ENCODE data around the gene DPP10.
"Not testable (repeated sequence)": the region's sequence is repeated elsewhere in the genome, so short reads cannot be mapped to it uniquely, and the experiment has no call there.

Gene DPP10

GRCh38 chr2:115314119-115314518, 871.7 kb downstream of the DPP10 start:
- no peak for DNase-seq

GRCh38 chr2:115327061-115327460, 884.6 kb downstream of the DPP10 start:
- no peak for DNase-seq

DNA sequence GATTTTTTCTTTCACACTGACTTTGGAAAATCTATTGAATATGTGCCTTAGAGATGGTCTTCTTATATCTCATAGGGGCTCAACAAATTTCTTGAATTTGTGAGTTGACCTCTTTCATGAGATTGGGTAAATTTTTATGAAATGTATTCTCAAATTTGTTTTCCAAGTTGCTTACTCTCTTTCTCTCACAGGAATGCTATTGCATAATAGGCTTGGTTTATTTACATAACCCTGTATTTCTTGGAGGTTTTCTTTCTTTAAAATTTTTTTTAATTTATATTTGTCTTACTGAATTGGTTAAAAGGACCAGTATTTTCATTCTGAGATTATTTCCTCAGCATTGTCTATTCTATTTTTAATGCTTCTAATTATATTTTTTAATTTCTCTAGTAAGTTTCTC, 917.1 kb downstream of the DPP10 start:
- no peak for DNase-seq

GRCh38 chr2:115364093-115364492, 921.7 kb downstream of the DPP10 start:
- no peak for DNase-seq

DNA sequence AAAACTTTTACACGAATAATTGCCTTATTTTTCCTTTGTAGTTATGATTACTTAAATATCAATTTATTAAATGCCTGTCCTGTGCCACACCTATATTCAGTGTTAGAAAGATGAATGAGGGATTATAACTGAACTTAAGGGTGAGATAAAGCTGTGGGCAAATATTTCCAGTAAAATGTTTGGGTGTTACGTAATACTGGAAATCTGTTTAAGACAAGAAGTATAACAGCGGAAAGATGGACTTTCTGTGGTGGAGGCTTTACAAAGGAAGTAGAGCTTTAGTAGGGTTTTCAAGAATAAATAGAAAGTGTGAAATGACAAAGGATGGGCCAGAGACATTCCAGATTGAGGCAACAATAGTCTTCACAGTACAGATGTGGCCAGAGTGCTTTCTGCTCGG, 927.0 kb downstream of the DPP10 start:
- no peak for DNase-seq

DNA sequence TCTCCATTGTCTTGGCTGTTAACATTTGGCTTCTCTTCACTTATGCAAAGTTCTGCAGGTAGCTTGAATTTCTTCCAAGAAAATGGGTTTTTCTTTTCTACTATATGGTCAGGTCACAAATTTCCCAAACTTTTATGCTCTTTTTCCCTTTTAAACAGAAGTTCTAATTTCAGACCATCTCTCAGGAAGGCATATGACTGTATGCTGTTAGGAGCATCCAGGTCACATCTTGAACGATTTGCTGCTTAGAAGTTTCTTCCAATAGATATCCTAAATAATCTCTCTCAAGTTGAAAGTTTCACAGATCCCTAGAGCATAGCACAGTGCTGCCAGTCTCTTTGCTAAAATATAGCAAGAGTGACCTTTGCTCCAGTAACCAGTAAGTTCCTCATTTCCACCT, 932.5 kb downstream of the DPP10 start:
- DNase-seq = no peak

- DNase-seq = no peak
Observed at GRCh38 chr2:115384399-115384798, 942.0 kb downstream of the DPP10 start.

DNA sequence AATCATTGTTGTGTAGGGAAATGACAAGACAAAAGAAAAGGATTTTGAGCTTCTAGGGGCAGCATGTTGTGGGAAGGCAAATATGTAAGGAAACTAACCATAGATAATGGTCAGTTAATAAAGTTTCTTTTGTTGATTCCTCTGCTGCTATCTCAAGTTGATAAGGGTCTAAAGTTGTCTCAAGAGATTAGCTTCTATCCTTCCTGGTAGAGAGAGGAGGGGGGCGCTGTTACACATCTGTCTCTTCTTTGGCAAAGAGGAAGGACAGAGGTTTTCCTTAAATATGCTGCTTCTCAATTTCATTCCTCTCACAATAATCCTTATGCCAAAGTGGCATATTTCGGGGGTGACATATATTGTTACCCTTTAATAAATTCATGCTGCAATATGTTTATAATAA, 944.0 kb downstream of the DPP10 start:
- DNase-seq = no peak

GRCh38 chr2:115389024-115389423, 946.6 kb downstream of the DPP10 start:
- no peak for DNase-seq

- DNase-seq = no peak
Observed at GRCh38 chr2:115389898-115390565, 947.6 kb downstream of the DPP10 start.

GRCh38 chr2:115396579-115396978, 954.1 kb downstream of the DPP10 start:
- DNase-seq = no peak

DNA sequence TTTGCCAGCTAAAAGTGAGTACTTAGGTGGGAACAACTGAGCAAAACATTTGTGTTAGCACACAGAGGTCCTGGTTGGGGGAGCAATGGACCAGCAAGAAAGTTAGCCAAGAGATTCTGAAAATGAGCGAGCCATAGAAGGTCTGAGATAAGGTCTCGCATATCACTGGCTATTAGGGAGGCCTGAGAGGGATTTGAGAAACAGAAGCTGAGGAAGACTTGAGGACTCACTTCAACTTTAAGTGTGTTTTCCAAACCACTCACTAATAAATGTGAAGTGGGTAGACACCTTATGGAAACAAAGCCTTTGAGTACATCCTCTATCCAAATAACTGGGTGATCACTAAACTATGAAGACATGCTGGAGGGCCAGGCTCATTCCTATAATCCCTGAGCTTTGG, 958.5 kb downstream of the DPP10 start:
- DNase-seq = no peak

- no peak for DNase-seq
Observed at GRCh38 chr2:115412501-115412900, 970.1 kb downstream of the DPP10 start.

GRCh38 chr2:115413791-115414190, 971.4 kb downstream of the DPP10 start:
- DNase-seq = no peak

GRCh38 chr2:115414466-115414865, 972.0 kb downstream of the DPP10 start:
- DNase-seq = no peak

- no peak for DNase-seq
Observed at GRCh38 chr2:115422004-115422634, 979.7 kb downstream of the DPP10 start.

GRCh38 chr2:115427436-115427835, 985.0 kb downstream of the DPP10 start:
- no peak for DNase-seq

DNA sequence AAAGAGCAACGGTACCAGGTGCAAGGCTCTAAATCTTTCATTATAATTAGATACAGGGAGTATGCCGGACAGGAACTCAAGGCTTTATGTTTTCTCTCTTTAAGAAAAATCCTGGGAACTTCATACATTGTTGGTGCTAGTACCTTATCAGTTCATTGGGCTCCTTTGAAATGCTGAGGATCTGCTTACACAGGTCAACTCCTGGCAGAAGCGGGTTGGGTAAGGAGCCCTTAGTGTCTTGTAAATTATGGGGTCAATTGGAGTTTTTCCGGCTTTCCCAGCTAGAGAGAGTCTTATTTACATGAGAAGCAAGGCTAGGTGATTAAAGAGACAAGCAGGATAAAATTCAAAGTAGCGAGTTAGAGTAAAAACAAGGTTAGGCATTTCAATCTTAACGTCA, 998.3 kb downstream of the DPP10 start:
- DNase-seq = not testable (repeated sequence)

GRCh38 chr2:115443539-115444185, 1001.2 kb downstream of the DPP10 start:
- no peak for DNase-seq

DNA sequence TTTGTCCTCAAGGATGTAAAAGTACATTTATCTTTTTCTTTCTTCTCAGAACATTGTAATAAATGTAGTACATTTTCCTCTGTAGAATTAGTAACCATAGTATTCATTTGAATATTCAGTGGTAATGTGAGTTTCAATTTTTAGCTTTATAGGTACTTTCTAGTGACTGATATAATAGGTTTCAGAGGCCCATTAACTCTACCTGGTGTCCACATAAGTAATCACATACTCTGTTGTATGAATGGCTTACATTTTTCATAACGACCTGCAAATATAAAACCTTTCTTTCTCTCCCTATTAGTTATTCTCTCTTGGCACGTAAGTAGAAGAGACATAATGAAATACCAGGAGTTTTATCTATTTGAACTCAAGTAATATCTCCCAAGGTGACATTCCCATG, 1017.6 kb downstream of the DPP10 start:
- no peak for DNase-seq

DNA sequence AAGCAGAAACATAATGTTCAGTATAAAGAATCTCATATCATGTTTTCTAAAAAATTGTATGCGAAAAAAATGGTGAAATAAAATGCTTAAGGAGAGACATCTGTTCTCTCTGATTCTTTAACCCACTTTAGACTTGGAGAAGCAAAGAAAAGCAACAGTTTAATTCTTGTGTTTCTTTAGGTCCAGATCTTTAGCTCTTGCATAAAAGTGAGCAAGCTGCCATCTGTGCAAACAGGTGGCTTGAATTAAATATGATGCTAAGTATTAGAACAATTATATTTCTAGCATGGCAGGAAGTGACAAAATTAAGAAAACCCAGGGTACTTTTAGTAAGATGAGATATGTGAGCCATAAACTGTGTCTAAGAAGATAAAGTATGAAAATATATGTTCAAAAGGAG, 1038.3 kb downstream of the DPP10 start:
- no peak for DNase-seq

GRCh38 chr2:115481842-115482241, 1039.4 kb downstream of the DPP10 start:
- DNase-seq = no peak

GRCh38 chr2:115483666-115484065, 1041.2 kb downstream of the DPP10 start:
- DNase-seq = no peak

GRCh38 chr2:115484486-115484885, 1042.0 kb downstream of the DPP10 start:
- DNase-seq = no peak

DNA sequence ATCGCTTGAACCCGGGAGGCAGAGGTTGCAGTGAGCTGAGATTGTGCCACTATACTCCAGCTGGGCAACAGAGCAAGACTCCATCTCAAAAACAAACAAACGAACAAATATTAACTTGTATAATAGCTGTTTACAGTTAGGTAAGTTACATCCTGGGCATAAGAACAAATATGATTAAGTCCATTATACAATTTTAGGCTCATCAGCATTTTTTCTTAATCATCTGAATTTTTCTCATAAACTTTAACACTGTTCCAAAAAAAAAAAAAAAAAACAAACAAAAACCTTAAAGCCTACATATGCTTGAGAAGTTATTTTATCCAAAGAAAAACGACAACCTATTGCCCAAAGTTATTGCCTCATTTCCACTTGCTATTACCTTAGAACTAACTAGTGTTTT, 1042.5 kb downstream of the DPP10 start:
- no peak for DNase-seq
